Testis (tissue), 2 donors: Measurements from ENCODE around the gene RAB17.

Experiments
- CTCF ChIP-seq, 3 experiments: fragments of 450-650 bp in 2 of 3; fragments of 200-600 bp in 1 of 3; sonication (generic) in 1 of 3; IDR thresholded peaks; one replicate each; pipeline ENCODE4 v1.5.1; 2016 to 2019; ENCODE audit warnings: antibody characterized with exemption in 3 of 3, mild to moderate bottlenecking in 2 of 3, moderate library complexity in 1 of 3
- POLR2A ChIP-seq: fragments of 450-650 bp; IDR thresholded peaks from one replicate; pipeline ENCODE4 v1.6.1; 2017; ENCODE audit warnings: antibody characterized with exemption, mild to moderate bottlenecking, moderate library complexity

GRCh38 chr2:237556773-237557632 is 33.5 kb downstream of the RAB17 start:
- TF ChIP-seq CTCF (IDR thresholded peaks at IDR 0.05) = peak in 1 of 3 experiments; percentile 50
- TF ChIP-seq POLR2A = no peak
